Placental pericyte (primary cell): Measurements from ENCODE around the gene E2F1. TPM values are rescaled to one million over a fixed set of nuclear protein-coding genes. Genes with fewer than 3 reads are reported as not detected.

Experiments used
- total RNA-seq: library from RNA; depleted of rRNA; stranded (reverse); fragments of >200 nt; gene quantifications from 2 replicates; pipeline ENCODE4 v1.2.3, GENCODE V29; 2012

Gene E2F1
- 0.66 and 19.8 TPM in 2 replicates for total RNA-seq

GRCh38 chr20:33686100-33686983 lies at the start of gene E2F1:
TSS of gene E2F1 (minus strand) at chr20:33686385. CDS start at chr20:33686264, 121 bp downstream.

GRCh38 chr20:33731693-33732165 lies 45.5 kb upstream of the E2F1 start, which contains the start of gene ZNF341:
TSS of gene ZNF341 (plus strand) at chr20:33731996. CDS start at chr20:33732022, 26 bp downstream.

GRCh38 chr20:33719989-33720709 lies 34.0 kb upstream of the E2F1 start, which contains the start of gene PXMP4:
TSS of gene PXMP4 (minus strand) at chr20:33720310. CDS start at chr20:33720207, 103 bp downstream.

GRCh38 chr20:33674294-33675135 lies 11.7 kb downstream of the E2F1 start, which contains the start of gene NECAB3:
TSS of gene NECAB3 (minus strand) at chr20:33674428. CDS start at chr20:33674352, 76 bp downstream.

GRCh38 chr20:33666293-33667244 lies 19.6 kb downstream of the E2F1 start, which contains the start of gene ACTL10:
TSS of gene ACTL10 (plus strand) at chr20:33666943. CDS start at chr20:33667498, 555 bp downstream.

GRCh38 chr20:33662172-33662571 lies 24.0 kb downstream of the E2F1 start, which contains the start of gene C20orf144:
TSS of gene C20orf144 (plus strand) at chr20:33662327. CDS start at chr20:33662346, 19 bp downstream.

Other genes with a start within 250 kb of the E2F1 start
- 32.9 and 42.2 TPM in 2 replicates for gene SNTA1, start 242.6 kb downstream of the E2F1 start, total RNA-seq
- gene CBFA2T2, start 196.3 kb downstream of the E2F1 start, total RNA-seq = 9.0 and 9.8 TPM in 2 replicates
- gene C20orf144, start 24.1 kb downstream of the E2F1 start, total RNA-seq = 0.14 and 0.22 TPM in 2 replicates
- 1.1 and 1.6 TPM in 2 replicates for gene ACTL10, start 19.4 kb downstream of the E2F1 start, total RNA-seq
- gene NECAB3, start 12.0 kb downstream of the E2F1 start, total RNA-seq = 31.8 and 47.3 TPM in 2 replicates
- 1.3 and 6.0 TPM in 2 replicates for gene PXMP4, start 33.9 kb upstream of the E2F1 start, total RNA-seq
- gene ZNF341, start 45.6 kb upstream of the E2F1 start, total RNA-seq = 1.5 and 1.9 TPM in 2 replicates
- 26.1 and 61.7 TPM in 2 replicates for gene CHMP4B, start 125.0 kb upstream of the E2F1 start, total RNA-seq